HEK293T (cell line): Measurements from ENCODE around the gene SERGEF.

Source experiments
- CTCF ChIA-PET: fragments of 350-600 bp; formaldehyde crosslinking; extraction: SDS; loops from one replicate; lab custom pipeline; 2021; ENCODE audit warnings: antibody characterized with exemption, inconsistent platforms; lab: Yijun Ruan, JAX
- POLR2A ChIA-PET: fragments of 350-600 bp; formaldehyde crosslinking; extraction: SDS; loops from one replicate; lab custom pipeline; 2020; ENCODE audit warnings: antibody characterized with exemption, inconsistent platforms; lab: Yijun Ruan, JAX
- DNase-seq: peaks from one replicate; pipeline ENCODE4 v3.0.0; 2012; ENCODE audit warnings: mixed read lengths; ENCODE audit errors: extremely low spot score
- ARNT ChIP-seq: fragments of 450-650 bp; IDR thresholded peaks from 2 replicates; pipeline ENCODE4 v1.6.1; 2017; ENCODE audit warnings: mild to moderate bottlenecking
- BHLHE40 ChIP-seq: fragments of 450-650 bp; IDR thresholded peaks from 2 replicates; pipeline ENCODE4 v1.6.1; 2016; ENCODE audit warnings: mild to moderate bottlenecking, moderate library complexity, borderline replicate concordance
- CTBP1 ChIP-seq: fragments of 450-650 bp; IDR thresholded peaks from 2 replicates; pipeline ENCODE4 v1.6.1; 2016; ENCODE audit warnings: borderline replicate concordance
- ELF4 ChIP-seq: fragments of 450-650 bp; IDR thresholded peaks from 2 replicates; pipeline ENCODE4 v1.6.1; 2017; ENCODE audit warnings: antibody characterized with exemption
- FOXA1 ChIP-seq: fragments of 450-650 bp; IDR thresholded peaks from 2 replicates; pipeline ENCODE4 v1.6.1; 2016; ENCODE audit warnings: mild to moderate bottlenecking
- FOXK2 ChIP-seq: fragments of 450-650 bp; IDR thresholded peaks from 2 replicates; pipeline ENCODE4 v1.6.1; 2016; ENCODE audit warnings: mild to moderate bottlenecking
- FOXM1 ChIP-seq: fragments of 450-650 bp; IDR thresholded peaks from 2 replicates; pipeline ENCODE4 v1.6.1; 2017; ENCODE audit warnings: mild to moderate bottlenecking, borderline replicate concordance
- HDGF ChIP-seq: fragments of 450-650 bp; IDR thresholded peaks from 2 replicates; pipeline ENCODE4 v1.6.1; 2017; ENCODE audit warnings: antibody characterized with exemption, borderline replicate concordance
- L3MBTL2 ChIP-seq: fragments of 450-650 bp; conservative IDR thresholded peaks from 2 replicates; pipeline ENCODE4 v1.6.1; 2016; ENCODE audit warnings: mild to moderate bottlenecking
- LEF1 ChIP-seq: fragments of 450-650 bp; IDR thresholded peaks from 2 replicates; pipeline ENCODE4 v1.6.1; 2017; ENCODE audit warnings: mild to moderate bottlenecking, borderline replicate concordance
- NFRKB ChIP-seq: fragments of 450-650 bp; IDR thresholded peaks from 2 replicates; pipeline ENCODE4 v1.6.1; 2016; ENCODE audit warnings: mild to moderate bottlenecking, moderate library complexity
- PKNOX1 ChIP-seq: fragments of 450-650 bp; IDR thresholded peaks from 2 replicates; pipeline ENCODE4 v1.6.1; 2016
- SP1 ChIP-seq: fragments of 450-650 bp; IDR thresholded peaks from 2 replicates; pipeline ENCODE4 v1.6.1; 2017
- SUZ12 ChIP-seq: fragments of 450-650 bp; IDR thresholded peaks from 2 replicates; pipeline ENCODE4 v1.6.1; 2016; ENCODE audit warnings: mild to moderate bottlenecking
- TARDBP ChIP-seq: fragments of 450-650 bp; IDR thresholded peaks from 2 replicates; pipeline ENCODE4 v1.6.1; 2016
- ZNF384 ChIP-seq: fragments of 450-650 bp; IDR thresholded peaks from 2 replicates; pipeline ENCODE4 v1.6.1; 2016

SERGEF gene

GRCh38 chr11:17753153-17753552 is 259.7 kb downstream of the SERGEF start:
- no peak for DNase-seq
- no peak for TF ChIP-seq ELF4
- no peak for TF ChIP-seq SP1
- no peak for TF ChIP-seq SUZ12
- TF ChIP-seq TARDBP: no peak
- TF ChIP-seq CTBP1: no peak
- TF ChIP-seq NFRKB: no peak
- no peak for TF ChIP-seq PKNOX1
- TF ChIP-seq ZNF384: no peak
- TF ChIP-seq LEF1: no peak
- no peak for TF ChIP-seq L3MBTL2
- TF ChIP-seq HDGF: no peak
- TF ChIP-seq ARNT: no peak
- TF ChIP-seq BHLHE40: no peak
- no peak for TF ChIP-seq FOXK2
- no peak for TF ChIP-seq FOXM1
- TF ChIP-seq FOXA1: no peak
- ChIA-PET POLR2A (no interaction called here), CTCF (no interaction called here)

GRCh38 chr11:17752144-17752543 is 260.7 kb downstream of the SERGEF start:
- ChIA-PET POLR2A (no interaction called here), CTCF (interaction anchor here (0.9 to 1.9 kb wide), 2 partner anchors 10 to 21 kb away, joined by 3 to 8 read pairs; no protein-coding TSS in a partner anchor)
- no peak for TF ChIP-seq ZNF384
- no peak for TF ChIP-seq BHLHE40
- no peak for TF ChIP-seq NFRKB
- TF ChIP-seq HDGF: no peak
- TF ChIP-seq SP1: no peak
- no peak for TF ChIP-seq PKNOX1
- TF ChIP-seq ARNT: no peak
- TF ChIP-seq ELF4: no peak
- TF ChIP-seq FOXM1: no peak
- TF ChIP-seq SUZ12: no peak
- no peak for TF ChIP-seq CTBP1
- no peak for TF ChIP-seq LEF1
- TF ChIP-seq L3MBTL2: no peak
- no peak for TF ChIP-seq FOXA1
- TF ChIP-seq FOXK2: no peak
- TF ChIP-seq TARDBP: no peak
- no peak for DNase-seq

- ChIA-PET CTCF (interaction anchor here (0.9 to 1.9 kb wide), 2 partner anchors 10 to 21 kb away, joined by 3 to 8 read pairs; no protein-coding TSS in a partner anchor), POLR2A (no interaction called here)
- TF ChIP-seq SUZ12 (no peak), ZNF384 (no peak), TARDBP (no peak), CTBP1 (no peak), PKNOX1 (no peak), ARNT (no peak), NFRKB (no peak), ELF4 (no peak), FOXA1 (no peak), FOXK2 (no peak)
- no peak for DNase-seq
These were observed 261.3 kb downstream of the SERGEF start for GRCh38 chr11:17751558-17751957.

GRCh38 chr11:17750801-17751165 is 262.1 kb downstream of the SERGEF start:
- ChIA-PET POLR2A (no interaction called here), CTCF (interaction anchor here (1.9 kb wide), 1 partner anchor 20 kb away, joined by 8 read pairs; no protein-coding TSS in a partner anchor)
- DNase-seq: no peak
- TF ChIP-seq CTBP1: no peak
- no peak for TF ChIP-seq BHLHE40
- no peak for TF ChIP-seq HDGF
- no peak for TF ChIP-seq SUZ12
- no peak for TF ChIP-seq ZNF384

GRCh38 chr11:17750013-17750800 is 262.6 kb downstream of the SERGEF start:
- CTCF ChIA-PET: interaction anchor here (1.9 kb wide), 1 partner anchor 19 kb away, joined by 8 read pairs; no protein-coding TSS in a partner anchor
- TF ChIP-seq HDGF (no peak), FOXK2 (no peak), LEF1 (no peak), ZNF384 (no peak), ELF4 (no peak), CTBP1 (no peak), PKNOX1 (no peak), TARDBP (no peak), BHLHE40 (no peak)
- DNase-seq: no peak
- POLR2A ChIA-PET: no interaction called here
